ENCODE results near the gene GPR31. TPM values are rescaled to one million over a fixed set of nuclear protein-coding genes. Genes with fewer than 3 reads are reported as not detected.

Gene GPR31
- not detected in 2 replicates for total RNA-seq

DNA sequence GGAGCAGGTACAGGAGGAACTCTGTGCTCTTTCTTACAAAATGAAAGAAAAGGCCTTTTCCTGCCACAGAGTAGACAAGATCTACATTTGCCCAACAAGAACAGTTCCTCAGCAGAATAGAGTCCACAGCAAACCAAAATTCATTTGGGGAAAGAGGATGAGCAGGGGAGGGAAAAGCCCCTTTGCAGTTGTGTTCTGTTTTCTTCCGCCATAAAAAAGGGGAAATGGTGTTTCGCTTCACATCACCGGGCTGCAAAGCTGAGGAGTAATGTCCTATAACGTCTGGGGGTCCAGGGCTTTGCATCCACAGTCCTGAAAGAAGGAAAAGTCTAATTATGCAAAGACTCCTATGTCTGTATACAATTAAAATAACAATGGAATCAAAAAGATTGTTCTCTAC is at the start of gene GPR31:
Gene GPR31, minus strand, starts transcription at position 118 of the 400 bp plus-strand sequence. CDS start 149 bp downstream, outside the sequence.

GRCh38 chr6:167122827-167123657 is 34.7 kb downstream of the GPR31 start, which contains the start of gene CCR6:
Gene CCR6, plus strand, starts transcription at chr6:167123096. Its CDS starts 13,039 bp downstream, at chr6:167136135.

Other genes with a start within 250 kb of the GPR31 start
- 43.8 and 51.0 TPM in 2 replicates for gene RNASET2, start 201.4 kb downstream of the GPR31 start, total RNA-seq
- 20.2 and 21.1 TPM in 2 replicates for gene CEP43, start 158.6 kb downstream of the GPR31 start, total RNA-seq
- gene CCR6, start 34.9 kb downstream of the GPR31 start, total RNA-seq = not detected in 2 replicates
- gene UNC93A, start 133.3 kb upstream of the GPR31 start, total RNA-seq = not detected in 2 replicates
- gene TTLL2, start 167.1 kb upstream of the GPR31 start, total RNA-seq = not detected in 2 replicates

Data from aortic smooth muscle cell (primary cell).